Measurements from ENCODE around the gene FER1L5.

DNA sequence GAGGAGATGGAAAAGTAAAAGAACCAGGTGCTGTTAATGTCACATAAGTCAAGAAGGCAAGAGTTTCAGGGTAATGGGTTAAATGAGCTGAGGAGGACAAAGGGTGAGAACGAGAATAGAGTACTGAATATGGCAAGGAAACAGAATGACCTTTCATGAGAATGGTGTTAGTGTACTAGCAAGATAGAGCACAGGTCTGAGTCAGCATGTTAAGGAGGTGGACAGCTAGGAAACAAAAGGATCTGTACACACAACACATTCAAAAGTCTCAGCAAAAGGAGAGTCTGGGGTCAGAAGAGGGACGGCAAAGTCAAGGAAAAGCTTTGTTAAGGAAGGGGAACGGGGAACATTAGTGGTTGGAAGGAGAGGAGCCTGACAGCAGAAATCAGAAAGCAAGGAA lies 68.4 kb downstream of the FER1L5 start:
- TF ChIP-seq, protein P1, sequence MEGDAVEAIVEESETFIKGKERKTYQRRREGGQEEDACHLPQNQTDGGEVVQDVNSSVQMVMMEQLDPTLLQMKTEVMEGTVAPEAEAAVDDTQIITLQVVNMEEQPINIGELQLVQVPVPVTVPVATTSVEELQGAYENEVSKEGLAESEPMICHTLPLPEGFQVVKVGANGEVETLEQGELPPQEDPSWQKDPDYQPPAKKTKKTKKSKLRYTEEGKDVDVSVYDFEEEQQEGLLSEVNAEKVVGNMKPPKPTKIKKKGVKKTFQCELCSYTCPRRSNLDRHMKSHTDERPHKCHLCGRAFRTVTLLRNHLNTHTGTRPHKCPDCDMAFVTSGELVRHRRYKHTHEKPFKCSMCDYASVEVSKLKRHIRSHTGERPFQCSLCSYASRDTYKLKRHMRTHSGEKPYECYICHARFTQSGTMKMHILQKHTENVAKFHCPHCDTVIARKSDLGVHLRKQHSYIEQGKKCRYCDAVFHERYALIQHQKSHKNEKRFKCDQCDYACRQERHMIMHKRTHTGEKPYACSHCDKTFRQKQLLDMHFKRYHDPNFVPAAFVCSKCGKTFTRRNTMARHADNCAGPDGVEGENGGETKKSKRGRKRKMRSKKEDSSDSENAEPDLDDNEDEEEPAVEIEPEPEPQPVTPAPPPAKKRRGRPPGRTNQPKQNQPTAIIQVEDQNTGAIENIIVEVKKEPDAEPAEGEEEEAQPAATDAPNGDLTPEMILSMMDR (IDR thresholded peaks at IDR 0.05) = no peak
- TF ChIP-seq POLR2A (IDR thresholded peaks at IDR 0.05) = no peak

All from body of pancreas (tissue), 4 donors.